ENCODE data around the gene CST11. TPM values are rescaled to one million over a fixed set of nuclear protein-coding genes. Genes with fewer than 3 reads are reported as not detected.

Gene CST11
- total and polyA plus RNA-seq, 2 donors (not counting 3 experiments of a cell fraction or from before 2014, with no cell fraction given) = not detected

- Histone ChIP-seq H3K27ac (ENCODE audit: insufficient read depth, low read depth, low read length) (no peak overlapping the region), H3K9me3 (replicated peaks; ENCODE audit: control insufficient read depth, insufficient read depth, low read length) (no peaks in the 10 kb centered on the region), H3K9ac (replicated peaks; ENCODE audit: extremely low read depth, insufficient read depth, low read length) (no peak overlapping the region), H3K27me3 (ENCODE audit: control insufficient read depth in 2 of 2, insufficient read depth in 2 of 2, low read length in 2 of 2) (no peaks in the 10 kb centered on the region), H4K20me1 (replicated peaks; ENCODE audit: control insufficient read depth, extremely low read depth, insufficient read depth, low read length) (no peaks in the 10 kb centered on the region), H2AFZ (ENCODE audit: low read depth, low read length) (no peak overlapping the region), H3K4me2 (ENCODE audit: insufficient read depth, low read length) (no peak overlapping the region), H3K79me2 (ENCODE audit: control insufficient read depth, insufficient read depth, low read length) (peaks cover 85% of the 10 kb centered on the region), H3K4me1 (ENCODE audit: control insufficient read depth, extremely low read depth, insufficient read depth, low read length) (peaks cover 8% of the 10 kb centered on the region), H3K9me1 (replicated peaks; ENCODE audit: control insufficient read depth, extremely low read depth, insufficient read depth, low read length) (no peaks in the 10 kb centered on the region), H3K36me3 (ENCODE audit: control insufficient read depth in 2 of 2, extremely low read depth in 1 of 2, insufficient read depth in 2 of 2, low read length in 2 of 2) (no peaks in the 10 kb centered on the region), H3K4me3 (replicated peaks in 1 of 3; ENCODE audit: insufficient read depth in 1 of 3, low read depth in 1 of 3, low read length in 3 of 3) (no peak overlapping the region)
- TF ChIP-seq MAX (IDR thresholded peaks at IDR 0.05; ENCODE audit: insufficient read depth, insufficient read length) (no peak), MYC (IDR thresholded peaks at IDR 0.05; ENCODE audit: low read depth, low read length) (no peak), FOS (IDR thresholded peaks at IDR 0.05; ENCODE audit: borderline replicate concordance, insufficient read depth, low read length) (no peak), EZH2 (IDR thresholded peaks at IDR 0.05; ENCODE audit: borderline replicate concordance, low read depth, low read length, severe bottlenecking) (no peak), POLR2A (IDR thresholded peaks at IDR 0.05; ENCODE audit: low read depth, low read length) (no peak), POLR2AphosphoS5 (IDR thresholded peaks at IDR 0.05; ENCODE audit: insufficient read depth, low read depth, low read length) (no peak), CTCF (IDR thresholded peaks at IDR 0.05; ENCODE audit: extremely low read depth in 1 of 2, insufficient read depth in 1 of 2, low read depth in 1 of 2, low read length in 2 of 2) (no peak), JUN (IDR thresholded peaks at IDR 0.05; ENCODE audit: borderline replicate concordance, insufficient read depth, insufficient read length, low read depth) (no peak), GATA2 (IDR thresholded peaks at IDR 0.05; ENCODE audit: insufficient read depth, insufficient read length, low read depth, low read length) (no peak)
- FAIRE-seq = no peak
- intact Hi-C loops (cut with micrococcal nuclease) (no loop called here), dilution Hi-C loops (cut with MboI; ENCODE audit: extremely low pct_ligation_motif_present, low sequenced_read_pairs) (no loop called here)
- no TSS peak for BruUV-seq (replicated peaks)
- DNase-seq (ENCODE audit: low read depth, low spot score) = no peak
- CTCF ChIA-PET = interaction anchor here (1.0 to 1.9 kb wide), 4 partner anchors 10 to 66 kb away, joined by 3 to 10 read pairs (median 5); no protein-coding TSS in a partner anchor
- POLR2A ChIA-PET = interaction anchor here (0.6 kb wide), 1 partner anchor 559 kb away, joined by 4 read pairs; no protein-coding TSS in a partner anchor
Measured at GRCh38 chr20:23415555-23415954, 37.1 kb downstream of the CST11 start.
